Kidney epithelial cell (primary cell): ENCODE data around the gene ANK3. TPM values are rescaled to one million over a fixed set of nuclear protein-coding genes. Genes with fewer than 3 reads are reported as not detected.
A peak's percentile ranks its signal among the peaks of the same experiment; 100 is the strongest.

Experiments
- DNase-seq: peaks from one replicate; pipeline ENCODE4 v3.0.0-alpha.2; 2010; ENCODE audit warnings: low read depth
- H3K27me3 ChIP-seq: 2 replicates; pipeline ENCODE4 v1.6.0; 2011; ENCODE audit warnings: low read length; ENCODE audit not compliant: control insufficient read depth, insufficient read depth
- H3K36me3 ChIP-seq: 2 replicates; pipeline ENCODE4 v1.5.1; 2011; ENCODE audit warnings: low read length; ENCODE audit not compliant: control insufficient read depth, insufficient read depth
- H3K4me3 ChIP-seq: 2 replicates; pipeline ENCODE4 v1.5.1; 2011; ENCODE audit warnings: low read depth, mild to moderate bottlenecking, control low read depth, low read length
- CTCF ChIP-seq: IDR thresholded peaks from 2 replicates; pipeline ENCODE4 v1.5.1; 2011; ENCODE audit warnings: mild to moderate bottlenecking, moderate library complexity, low read length, control low read depth, inconsistent platforms; ENCODE audit not compliant: insufficient read depth, poor library complexity, severe bottlenecking
- total RNA-seq: library from RNA; depleted of rRNA; stranded (reverse); fragments of >200 nt; gene quantifications from 2 replicates; pipeline ENCODE4 v1.2.3, GENCODE V29; 2015

The ANK3 gene
- total RNA-seq, 1 donor from 2014 or later = 14.8 TPM

- H3K27me3 ChIP-seq = no peaks in the 10 kb centered on the region
- DNase-seq = no peak
- no peaks in the 10 kb centered on the region for H3K36me3 ChIP-seq
- H3K4me3 ChIP-seq = no peak overlapping the region
- TF ChIP-seq CTCF = no peak
These were observed 99.9 kb downstream of the ANK3 start for GRCh38 chr10:60289800-60290199.

GRCh38 chr10:60288256-60288655 is 101.4 kb downstream of the ANK3 start:
- no peaks in the 10 kb centered on the region for H3K36me3 ChIP-seq
- no peak for DNase-seq
- no peak for TF ChIP-seq CTCF
- no peaks in the 10 kb centered on the region for H3K27me3 ChIP-seq
- no peak overlapping the region for H3K4me3 ChIP-seq

- H3K27me3 ChIP-seq = no peaks in the 10 kb centered on the region
- H3K36me3 ChIP-seq = no peaks in the 10 kb centered on the region
- H3K4me3 ChIP-seq = no peak overlapping the region
- no peak for DNase-seq
- no peak for TF ChIP-seq CTCF
These were observed 103.1 kb downstream of the ANK3 start for GRCh38 chr10:60286559-60286958.

- no peak overlapping the region for H3K4me3 ChIP-seq
- H3K27me3 ChIP-seq = no peaks in the 10 kb centered on the region
- no peak for TF ChIP-seq CTCF
- H3K36me3 ChIP-seq = no peaks in the 10 kb centered on the region
- DNase-seq = no peak
These were observed 106.3 kb downstream of the ANK3 start for GRCh38 chr10:60283397-60283796.

GRCh38 chr10:60282771-60283353 is 106.8 kb downstream of the ANK3 start:
- DNase-seq = peak; percentile 69
- TF ChIP-seq CTCF = no peak
- no peak overlapping the region for H3K4me3 ChIP-seq

GRCh38 chr10:60281792-60282353 is 107.8 kb downstream of the ANK3 start:
- no peaks in the 10 kb centered on the region for H3K36me3 ChIP-seq
- no peak for TF ChIP-seq CTCF

More at GRCh38 chr10:60282771-60283353, 106.8 kb downstream of the ANK3 start:
- H3K27me3 ChIP-seq = no peaks in the 10 kb centered on the region
- no peaks in the 10 kb centered on the region for H3K36me3 ChIP-seq

More at GRCh38 chr10:60281792-60282353, 107.8 kb downstream of the ANK3 start:
- H3K4me3 ChIP-seq = no peak overlapping the region
- DNase-seq = no peak
- H3K27me3 ChIP-seq = no peaks in the 10 kb centered on the region
